ENCODE data around the gene MGRN1.

MGRN1 gene

DNA sequence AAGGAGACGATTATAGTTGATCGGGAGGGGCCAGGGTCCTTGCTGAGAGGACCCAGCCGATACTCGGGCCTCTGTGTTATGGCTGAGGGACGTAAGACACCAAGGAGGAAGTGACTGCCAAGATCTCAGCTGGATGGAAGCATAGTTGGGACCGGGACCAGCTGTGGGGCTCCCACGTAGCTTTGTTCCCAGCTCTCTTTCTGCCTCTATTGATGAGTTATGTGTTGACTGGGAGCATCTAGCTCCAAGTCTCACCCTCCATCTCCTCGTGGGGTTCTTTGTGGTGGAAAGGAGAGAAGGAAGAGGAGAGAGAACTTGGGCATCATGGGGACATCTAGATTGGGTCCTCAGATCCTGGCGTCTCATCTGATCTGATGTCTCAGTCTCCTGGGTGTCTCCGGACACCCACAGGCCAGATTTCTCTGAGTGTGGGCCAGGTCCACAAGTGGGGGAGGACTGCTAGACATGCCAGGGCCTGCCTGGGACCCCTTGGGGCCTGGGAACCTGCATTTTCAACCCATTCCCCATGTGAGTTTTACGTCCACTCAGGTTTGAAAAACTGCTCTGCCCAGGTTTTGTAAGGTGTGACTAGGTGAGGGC, 1.0 kb downstream of the MGRN1 start:
- DNase-seq: no peak

DNA sequence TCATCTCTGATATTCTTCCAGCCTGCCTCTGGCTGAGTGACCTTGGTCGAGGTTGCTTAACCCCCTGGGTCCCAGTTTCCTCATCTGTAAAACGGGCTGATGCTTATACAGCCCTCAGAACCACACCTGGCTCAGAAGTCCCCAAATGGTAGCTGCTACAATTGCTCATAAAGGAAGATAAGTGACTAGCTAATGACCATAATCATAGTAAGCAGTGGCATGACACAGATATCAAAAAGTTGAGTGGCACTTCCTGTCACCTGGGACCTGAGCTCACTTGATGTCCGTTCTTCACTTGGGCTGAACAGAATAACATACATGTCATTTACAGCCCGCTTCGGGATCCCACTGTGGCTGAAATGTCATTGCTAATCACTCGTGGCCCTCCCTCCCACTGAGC, 1.8 kb downstream of the MGRN1 start:
- DNase-seq: no peak

DNA sequence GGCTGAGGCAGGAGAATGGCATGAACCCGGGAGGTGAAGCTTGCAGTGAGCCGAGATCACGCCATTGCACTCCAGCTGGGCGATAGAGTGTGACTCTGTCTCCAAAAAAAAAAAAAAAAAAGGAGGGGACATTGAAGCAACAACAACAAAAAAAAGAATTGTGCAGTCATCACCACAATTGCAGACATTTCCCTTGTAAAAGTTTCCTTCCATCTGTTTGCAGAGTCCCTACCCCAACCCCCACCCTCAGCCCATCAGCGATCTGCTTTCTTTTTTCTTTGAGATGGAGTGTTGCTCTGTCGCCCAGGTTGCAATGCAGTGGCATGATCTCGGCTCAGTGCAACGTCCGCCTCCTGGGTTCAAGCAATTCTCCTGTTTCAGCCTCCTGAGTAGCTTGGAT, 3.7 kb downstream of the MGRN1 start:
- DNase-seq: no peak

DNA sequence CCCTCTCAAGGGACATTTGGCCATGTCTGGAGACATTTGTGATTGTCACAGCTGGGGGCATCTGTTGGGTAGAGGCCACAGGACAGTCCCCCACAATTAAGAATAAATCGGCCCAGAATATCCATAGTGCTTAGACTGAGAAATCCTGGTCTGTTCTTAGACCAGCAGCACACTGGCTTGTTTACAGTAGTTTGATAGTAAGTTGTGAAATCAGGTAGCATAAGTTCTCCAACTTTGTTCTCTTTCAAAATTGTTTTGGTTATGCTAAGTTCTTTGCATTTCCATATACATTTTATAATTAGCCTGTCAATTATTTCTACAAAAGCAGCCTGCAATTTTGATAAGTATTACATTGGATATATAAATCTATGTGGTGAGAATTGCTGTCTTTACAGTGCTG, 6.8 kb downstream of the MGRN1 start:
- no peak for DNase-seq

DNA sequence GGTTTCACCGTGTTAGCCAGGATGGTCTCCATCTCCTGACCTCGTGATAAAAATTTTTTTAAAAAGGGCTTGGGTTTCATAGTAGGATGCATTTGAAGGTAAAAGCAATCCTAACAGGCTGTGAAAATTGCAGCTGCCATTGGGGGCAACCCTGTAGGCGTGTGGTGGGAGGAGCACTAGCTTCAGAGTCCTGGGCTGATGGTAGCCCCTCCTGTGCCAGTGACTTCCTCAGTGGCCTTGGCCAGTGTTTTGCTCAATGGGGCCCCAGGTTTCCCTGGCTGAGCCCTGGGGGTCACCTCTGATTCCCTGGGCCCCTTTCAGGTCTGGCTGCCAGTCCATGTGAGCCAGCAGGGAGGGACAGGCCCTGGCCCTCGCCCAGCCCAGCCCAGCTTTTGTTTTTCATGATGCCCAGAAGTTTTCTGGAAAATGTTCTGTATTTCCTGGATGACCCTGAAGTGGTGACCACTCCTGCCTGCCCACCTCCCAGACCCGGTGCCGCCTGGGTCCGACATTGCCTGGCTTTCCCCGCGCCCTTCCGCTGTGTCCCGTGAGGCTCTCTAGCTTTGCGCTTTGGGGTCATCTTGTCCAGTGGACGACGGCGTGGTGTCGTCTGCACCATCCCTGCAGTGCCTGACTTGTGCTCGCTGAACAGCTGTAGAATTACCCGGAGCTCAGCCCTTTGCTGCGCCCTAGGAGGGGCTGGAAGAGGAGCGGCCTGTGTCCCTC, 9.4 kb downstream of the MGRN1 start:
- no peak for DNase-seq

DNA sequence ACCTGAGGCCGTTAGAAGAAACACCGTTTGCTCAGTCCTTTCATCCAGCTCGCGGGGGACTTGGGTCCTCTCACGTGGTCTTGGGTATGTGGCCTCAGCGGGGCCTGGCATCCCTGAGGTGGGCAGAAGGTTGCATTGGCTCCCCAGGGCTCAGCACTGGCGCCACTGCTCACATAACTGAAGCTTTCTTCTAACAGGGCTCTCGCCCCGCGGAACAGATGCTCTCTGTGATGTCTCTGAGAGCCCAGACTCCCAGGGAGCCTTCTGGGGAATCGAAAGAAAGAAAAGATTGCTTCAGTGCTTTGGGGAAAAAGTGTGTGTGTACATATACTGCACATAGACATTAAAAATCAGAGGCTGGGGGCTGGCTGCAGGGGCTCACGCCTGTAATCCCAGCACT, 10.1 kb downstream of the MGRN1 start:
- DNase-seq: no peak

DNA sequence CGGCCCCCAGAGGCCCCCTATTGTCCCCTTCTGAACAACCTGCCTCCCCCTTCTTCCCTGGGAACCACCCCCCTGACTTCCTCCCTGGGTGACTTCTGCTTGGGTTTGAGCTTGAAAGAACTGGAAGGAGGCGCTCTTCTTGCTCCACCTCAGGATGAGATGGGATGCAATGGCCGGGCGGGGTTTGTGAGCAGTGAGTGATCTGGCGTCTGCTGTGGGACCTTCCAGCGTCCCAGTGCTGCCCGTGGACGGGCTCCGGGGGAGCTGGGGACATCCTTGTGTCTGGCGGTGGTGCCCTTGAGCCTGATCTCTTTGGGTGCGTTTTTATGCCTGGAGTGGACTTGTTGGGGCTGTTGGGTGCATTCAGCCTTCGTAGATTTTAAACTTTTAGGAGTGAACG, 11.6 kb downstream of the MGRN1 start:
- no peak for DNase-seq

DNA sequence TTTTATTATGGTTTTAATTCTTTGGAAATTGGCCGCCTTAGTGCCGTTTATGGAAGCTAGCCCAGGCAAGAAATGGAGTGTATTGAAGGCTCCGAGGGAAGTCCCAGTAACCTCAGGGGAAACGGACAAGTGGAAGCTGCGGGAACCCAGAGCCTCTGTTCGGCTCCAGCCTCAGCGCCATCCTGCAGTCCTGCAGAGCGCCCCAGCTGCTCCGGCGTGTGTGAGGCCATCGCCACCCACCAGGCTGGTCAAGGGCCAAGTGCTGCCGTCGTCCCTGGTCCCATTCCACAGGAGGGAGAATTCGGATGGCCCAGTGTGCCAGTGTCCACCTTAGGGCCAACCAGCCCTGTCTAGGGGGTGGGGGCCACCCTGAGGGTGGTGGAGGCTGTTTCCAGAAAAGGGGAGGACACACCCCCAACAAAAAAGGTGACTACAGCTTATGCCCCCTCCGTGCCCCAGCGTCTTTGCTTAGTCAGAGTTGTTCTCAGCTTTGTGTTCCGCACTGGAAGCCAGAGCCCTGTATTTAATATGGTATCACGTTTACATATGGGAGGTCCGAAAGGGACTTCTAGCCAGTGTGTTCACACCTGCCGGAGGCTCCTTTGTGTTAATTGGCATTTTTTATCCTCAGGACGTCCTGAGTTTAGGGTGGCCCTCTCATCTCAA, 13.0 kb downstream of the MGRN1 start:
- no peak for DNase-seq

DNA sequence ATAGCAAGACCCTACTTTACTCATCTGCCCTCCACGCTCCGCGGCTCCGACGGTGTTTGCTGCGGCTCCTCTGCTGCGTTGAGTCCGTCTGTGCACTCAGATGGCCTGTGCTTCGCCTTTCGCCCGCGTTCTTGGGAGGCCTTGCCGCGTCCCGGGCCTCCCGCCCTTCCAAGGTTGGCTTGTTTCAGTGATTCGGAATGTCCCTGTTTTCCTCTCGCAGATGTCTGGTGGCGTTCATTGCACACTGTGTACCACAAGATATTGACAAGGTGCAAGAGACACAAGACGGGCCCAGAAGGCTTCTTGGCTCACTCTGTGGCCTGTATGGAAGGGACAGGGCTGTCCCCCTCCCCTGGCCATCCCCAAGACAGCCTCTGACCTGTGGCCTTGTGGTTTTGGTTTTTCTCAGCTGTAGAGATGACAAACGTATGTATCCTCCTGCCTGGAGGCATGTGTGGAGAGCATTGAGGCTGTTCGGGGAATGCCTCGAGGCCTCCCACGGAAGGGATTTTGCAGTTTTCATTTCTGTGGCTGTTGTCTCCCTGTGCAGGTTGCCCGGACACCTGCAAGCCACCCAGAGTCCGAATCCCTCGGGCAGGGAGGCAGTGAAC, 15.4 kb downstream of the MGRN1 start:
- no peak for DNase-seq

DNA sequence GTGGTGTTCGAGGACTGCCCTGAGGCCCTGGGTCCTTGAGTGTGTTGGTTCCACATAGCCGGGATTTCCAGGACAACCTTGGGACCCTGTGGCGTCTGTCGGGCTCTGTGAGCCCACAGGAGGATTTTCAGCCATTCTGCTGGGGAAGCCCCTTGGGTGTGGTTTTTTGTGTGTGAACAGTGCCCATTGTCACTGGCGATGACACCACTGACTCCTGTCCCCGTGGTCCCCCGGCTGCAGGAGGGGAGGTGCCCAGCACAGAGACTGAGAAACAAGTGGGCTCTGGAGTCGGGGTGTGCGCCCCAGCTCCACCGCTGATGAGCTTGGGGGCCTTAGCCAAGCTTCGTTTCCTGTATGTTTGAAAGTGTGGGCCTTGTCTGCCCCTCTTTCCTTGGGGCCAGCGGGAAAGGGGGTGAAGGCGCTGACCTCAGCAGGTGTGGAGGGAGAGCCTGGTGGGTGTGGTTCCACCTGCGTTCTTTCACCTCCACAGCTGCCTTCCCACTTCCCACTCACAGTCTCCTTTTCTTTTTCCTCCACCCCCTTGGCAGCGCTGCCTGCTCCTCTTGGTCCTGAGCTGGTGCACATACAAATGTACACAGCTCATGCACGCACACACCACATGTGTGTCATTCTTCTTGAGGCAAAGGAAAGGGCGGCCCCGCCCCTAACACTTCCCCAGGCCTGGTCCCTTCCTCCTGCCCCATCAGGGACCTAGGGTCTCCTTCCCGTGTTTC, 16.1 kb downstream of the MGRN1 start:
- DNase-seq: no peak

DNA sequence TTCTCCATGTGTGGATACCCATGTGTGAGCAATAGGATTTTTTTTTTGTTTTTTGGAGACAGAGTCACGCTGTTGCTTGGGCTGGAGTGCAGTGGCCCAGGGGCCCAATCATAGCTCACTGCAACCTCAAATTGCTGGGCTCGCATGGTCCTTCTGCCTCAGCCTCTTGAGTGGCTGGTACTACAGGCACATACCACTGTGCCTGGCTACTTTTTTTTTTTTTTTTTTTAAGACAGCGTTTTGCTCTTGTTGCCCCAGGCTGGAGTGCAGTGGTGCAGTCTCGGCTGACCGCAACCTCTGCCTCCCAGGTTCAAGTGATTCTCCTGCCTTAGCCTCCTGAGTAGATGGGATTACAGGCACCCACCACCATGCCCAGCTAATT, 16.7 kb downstream of the MGRN1 start:
- DNase-seq: no peak

DNA sequence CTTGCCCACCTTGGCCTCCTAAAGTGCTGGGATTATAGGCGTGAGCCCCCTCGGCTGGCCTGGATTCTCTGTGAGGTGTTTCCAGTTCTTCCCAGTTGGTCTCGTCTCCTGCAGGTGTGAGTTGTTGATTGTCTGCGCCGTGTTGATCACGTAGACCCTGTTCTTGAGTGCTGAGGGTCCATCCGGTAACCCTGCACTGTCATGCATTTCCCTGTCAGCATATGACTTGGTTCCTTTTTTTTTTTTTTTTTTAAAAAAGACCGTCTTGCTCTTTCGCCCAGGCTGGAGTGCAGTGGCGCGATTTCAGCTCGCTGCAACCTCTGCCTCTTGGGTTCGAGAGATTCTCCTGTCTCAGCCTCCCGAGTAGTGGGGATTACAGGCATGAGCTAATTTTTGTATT, 17.3 kb downstream of the MGRN1 start:
- DNase-seq: no peak

DNA sequence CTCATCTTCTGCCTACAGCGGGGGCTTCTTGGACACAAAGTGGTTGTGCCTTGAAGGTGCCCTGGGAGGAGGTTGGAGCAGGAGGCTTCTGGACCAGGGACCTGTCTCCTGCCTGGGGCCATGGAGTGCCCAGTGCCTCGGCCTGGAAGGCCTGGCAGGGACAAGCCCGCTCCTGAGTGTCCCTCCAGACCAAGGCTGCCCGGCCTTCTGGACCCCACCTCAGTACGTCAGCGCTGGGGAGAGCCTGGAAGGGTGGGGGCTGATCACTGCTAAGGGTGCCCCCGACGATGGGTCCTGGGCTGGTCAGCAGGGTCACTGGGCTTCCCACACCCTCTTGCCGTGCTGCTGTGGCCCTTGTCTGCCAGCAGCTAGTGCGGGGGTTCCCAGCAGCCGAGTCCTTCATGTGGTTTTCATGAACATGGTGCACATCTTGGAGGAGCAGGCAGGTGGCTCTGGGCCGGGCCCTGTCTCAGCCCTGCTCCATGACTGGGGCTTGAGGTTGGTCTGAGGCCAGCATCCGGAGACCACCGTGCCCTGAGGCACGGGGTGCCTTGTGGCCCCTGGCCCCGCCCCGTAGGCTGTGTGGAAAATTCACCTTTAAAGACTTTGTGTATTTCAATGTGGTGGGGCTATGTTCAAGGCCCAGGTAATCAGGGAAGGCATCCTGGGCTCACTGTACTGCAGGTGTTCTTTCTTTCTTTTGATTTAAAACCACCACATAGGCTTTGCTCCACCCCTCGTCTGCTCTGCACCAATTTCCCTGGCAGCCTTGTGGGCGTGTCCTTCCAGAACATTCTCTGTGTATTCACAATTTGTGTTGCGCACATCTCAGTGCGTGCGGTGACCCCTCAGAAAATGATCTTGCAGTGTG, 22.4 kb downstream of the MGRN1 start:
- no peak for DNase-seq

DNA sequence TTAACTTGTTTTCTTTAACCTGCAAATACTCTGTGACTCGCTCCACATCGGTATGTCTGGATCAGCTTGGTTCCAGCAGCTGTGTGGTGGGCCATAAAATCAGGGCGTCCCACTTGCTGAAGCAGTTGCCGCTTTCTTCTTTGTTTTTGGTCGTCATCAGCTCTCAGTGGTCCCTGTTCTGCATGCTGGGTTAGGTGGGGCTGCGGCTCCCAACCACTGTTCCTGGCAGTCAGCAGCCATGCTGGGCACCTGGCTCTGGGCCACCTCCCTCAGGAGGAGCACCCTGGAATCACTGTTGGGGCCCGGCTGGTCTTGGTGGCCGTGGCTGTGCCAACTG, 23.0 kb downstream of the MGRN1 start:
- no peak for DNase-seq

DNA sequence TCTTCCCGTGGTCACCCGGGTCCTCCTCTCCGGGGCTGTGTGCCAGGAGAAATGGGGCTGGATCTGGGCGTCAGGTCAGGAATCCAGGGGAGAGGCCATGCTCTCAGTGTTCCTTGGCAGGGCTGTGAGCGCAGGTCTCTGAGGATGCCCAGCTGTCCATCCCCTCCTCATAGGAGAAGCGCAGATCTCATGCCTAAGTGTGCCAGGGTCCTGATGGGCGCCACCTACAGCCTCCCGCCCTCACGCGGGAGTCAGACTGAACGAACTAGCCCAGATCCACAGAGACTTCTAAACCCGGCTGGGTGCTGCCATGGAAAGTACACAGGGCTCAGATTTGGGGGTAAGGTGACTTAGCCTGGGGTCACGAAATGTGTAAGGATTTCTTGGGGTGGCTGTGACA, 24.3 kb downstream of the MGRN1 start:
- no peak for DNase-seq

DNA sequence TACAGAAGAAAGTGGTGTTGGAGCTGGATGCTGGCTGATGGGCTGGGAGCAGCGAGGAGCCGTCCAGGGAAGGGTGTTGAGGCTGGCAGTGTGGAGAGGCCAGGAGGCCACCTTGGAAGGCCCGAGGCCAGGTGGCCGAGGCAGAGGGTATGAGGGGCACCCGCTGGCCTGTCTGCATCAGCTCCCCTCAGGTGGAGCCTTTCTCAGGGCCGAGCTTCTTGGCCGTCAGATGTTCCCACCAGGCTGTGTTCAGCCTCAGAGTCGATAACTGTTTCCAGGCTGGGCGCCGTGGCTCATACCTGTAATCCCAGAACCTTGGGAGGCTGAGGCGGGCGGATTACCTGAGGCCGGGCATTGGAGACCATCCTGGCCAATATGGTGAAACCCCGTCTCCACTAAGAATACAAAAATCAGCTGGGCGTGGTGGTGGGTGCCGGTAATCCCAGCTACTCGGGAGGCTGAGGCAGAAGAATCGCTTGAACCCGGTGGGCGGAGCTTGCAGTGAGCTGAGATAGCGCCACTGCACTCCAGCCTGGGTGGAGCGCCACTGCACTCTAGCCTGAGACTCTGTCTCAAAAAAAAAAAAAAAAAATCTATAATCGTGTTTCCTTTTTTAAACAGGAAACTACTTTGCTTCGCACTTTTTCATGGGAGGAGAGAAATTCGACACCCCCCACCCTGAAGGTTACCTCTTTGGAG, 25.3 kb downstream of the MGRN1 start:
- DNase-seq: no peak

DNA sequence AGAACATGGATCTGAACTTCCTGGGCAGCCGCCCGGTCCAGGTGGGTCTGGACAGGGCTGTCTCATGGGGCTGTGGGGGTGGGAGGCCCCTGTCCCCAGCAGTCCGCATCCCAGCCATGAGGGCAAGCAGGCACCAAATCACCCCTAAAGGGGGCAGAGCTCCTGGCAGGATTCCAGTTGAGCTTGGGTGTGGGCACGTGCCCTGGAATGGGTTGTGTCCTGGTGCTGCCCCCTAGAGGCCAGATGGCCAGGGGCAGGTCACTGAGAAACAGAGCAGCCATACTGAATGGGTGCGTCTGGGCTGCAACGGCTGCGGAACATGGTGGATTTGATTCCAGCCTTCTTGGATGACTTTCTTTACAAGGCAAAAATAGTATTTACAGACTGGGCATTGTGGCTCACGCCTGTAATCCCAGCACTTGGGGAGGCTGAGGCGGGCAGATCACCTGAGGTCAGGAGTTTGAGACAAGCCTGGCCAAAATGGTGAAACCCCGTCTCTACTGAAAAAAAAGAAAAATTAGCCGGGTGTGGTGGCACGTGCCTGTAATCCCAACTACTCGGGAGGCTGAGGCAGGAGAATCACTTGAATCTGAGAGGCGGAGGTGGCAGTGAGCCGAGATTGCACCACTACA, 25.9 kb downstream of the MGRN1 start:
- peak; percentile 22 for DNase-seq

DNA sequence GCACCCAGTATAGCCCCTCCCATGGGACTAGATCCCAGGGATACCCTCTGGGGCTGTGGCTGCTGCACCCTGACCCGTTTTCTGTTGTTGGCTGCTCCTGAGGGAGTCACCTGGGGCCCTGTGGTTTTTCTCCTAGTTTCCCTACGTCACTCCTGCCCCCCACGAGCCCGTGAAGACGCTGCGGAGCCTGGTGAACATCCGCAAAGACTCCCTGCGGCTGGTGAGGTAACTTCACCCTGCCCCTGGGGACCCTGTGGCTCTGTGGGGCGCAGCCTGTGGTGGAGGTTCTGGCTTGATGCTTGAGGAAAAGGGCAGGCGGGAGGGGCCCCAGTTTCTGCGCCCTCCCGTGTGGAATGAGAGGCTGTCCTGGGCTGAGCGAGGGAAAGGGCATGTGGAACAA, 27.2 kb downstream of the MGRN1 start:
- DNase-seq: peak; percentile 58

DNA sequence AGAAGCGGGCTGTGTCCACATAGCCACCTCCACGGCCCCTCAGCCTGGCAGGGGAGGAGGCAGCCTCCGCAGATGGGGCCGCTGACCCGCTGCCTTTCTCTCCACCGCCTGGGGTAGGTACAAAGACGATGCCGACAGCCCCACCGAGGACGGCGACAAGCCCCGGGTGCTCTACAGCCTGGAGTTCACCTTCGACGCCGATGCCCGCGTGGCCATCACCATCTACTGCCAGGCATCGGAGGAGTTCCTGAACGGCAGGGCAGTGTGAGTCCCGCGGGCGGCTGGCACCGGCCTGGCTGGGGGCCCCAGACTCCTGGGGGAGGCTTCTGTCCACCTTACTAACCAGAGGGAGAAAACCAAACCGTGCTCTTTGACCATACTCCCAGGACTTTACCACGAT, 27.9 kb downstream of the MGRN1 start:
- no peak for DNase-seq

DNA sequence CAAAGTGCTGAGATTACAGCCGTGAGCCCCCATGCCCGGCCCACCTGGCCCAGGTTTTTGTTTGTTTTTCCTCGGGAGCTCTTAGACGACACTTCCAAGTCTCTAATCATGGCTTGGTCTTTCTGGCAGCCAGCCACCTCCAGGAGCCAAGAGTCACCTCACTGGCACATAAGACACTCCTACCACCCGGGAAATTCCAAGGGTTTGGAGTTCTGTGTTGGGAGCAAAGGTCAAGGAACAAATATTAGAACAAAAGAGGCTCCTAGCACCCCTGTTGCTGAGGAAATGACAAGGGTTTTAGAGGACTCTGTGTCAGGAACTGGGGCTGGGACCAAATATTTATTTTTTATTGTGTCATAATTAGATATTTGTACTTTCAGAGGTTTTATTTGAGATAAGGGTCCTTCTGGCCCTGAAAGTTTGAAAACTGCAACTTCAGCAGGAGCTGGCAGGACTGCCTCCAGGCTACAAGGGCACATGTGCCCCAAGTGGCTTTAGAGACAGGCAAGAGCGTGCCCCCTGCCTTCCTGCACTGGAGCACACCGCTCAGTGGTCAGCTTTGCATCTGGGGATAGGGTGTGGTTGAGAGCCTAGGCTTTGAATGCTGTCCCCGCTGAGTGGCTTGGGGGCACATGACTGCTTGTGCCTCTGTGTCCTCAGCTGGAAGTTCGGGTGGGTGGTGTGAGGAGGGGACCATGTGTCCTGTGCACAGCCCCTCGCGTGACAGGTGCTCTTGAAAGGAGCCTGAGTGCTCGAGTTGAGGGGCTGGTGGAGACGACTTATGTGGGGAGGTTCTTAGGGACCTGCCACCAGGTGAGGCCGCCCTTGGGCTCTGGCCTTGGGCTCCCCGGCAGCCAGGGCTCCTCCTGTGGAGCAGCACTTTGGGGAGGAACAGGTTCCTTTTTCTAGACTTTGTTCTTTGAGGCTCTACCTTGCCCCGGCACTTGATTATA, 29.7 kb downstream of the MGRN1 start:
- no peak for DNase-seq
